HepG2 (cell line): ENCODE measurements around the gene DPP3. TPM values are rescaled to one million over a fixed set of nuclear protein-coding genes. Genes with fewer than 3 reads are reported as not detected.

Experiments
- AGO2 ChIP-seq: fragments of 200-400 bp; formaldehyde crosslinking; optimal IDR thresholded peaks from 2 replicates; pipeline ENCODE3; 2017; ENCODE audit warnings: mild to moderate bottlenecking, low read depth, low read length, moderate library complexity
- ETV6 ChIP-seq: sonication (generic); formaldehyde crosslinking; conservative IDR thresholded peaks from 2 replicates; pipeline ENCODE4 v1.4.0; 2020; ENCODE audit warnings: missing genetic modification reagents
- KDM3A ChIP-seq: IDR thresholded peaks from 2 replicates; pipeline ENCODE4 v1.6.1; 2018; ENCODE audit warnings: low read depth, missing compliant biosample characterization
- LBX2 ChIP-seq: sonication (generic); formaldehyde crosslinking; IDR thresholded peaks from 2 replicates; pipeline ENCODE4 v1.5.0; 2020; ENCODE audit warnings: missing genetic modification reagents, mild to moderate bottlenecking, borderline replicate concordance
- MAX ChIP-seq: IDR thresholded peaks from 2 replicates; pipeline ENCODE4 v1.6.1; 2012; ENCODE audit warnings: inconsistent platforms
- MTA1 ChIP-seq: sonication (generic); formaldehyde crosslinking; IDR thresholded peaks from 2 replicates; pipeline ENCODE4 v1.4.0; 2020; ENCODE audit warnings: missing genetic modification reagents, mild to moderate bottlenecking, borderline replicate concordance
- REPIN1 ChIP-seq: sonication (generic); formaldehyde crosslinking; IDR thresholded peaks from 2 replicates; pipeline ENCODE4 v1.8.0; 2022; ENCODE audit warnings: missing genetic modification reagents, low read depth, mild to moderate bottlenecking, borderline replicate concordance
- STAT5B ChIP-seq: sonication (generic); formaldehyde crosslinking; IDR thresholded peaks from 2 replicates; pipeline ENCODE4 v1.4.0; 2020; ENCODE audit warnings: missing genetic modification reagents
- XBP1 ChIP-seq: sonication (generic); formaldehyde crosslinking; IDR thresholded peaks from 2 replicates; pipeline ENCODE4 v1.5.0; 2020; ENCODE audit warnings: missing genetic modification reagents
- ZFP62 ChIP-seq: sonication (generic); formaldehyde crosslinking; IDR thresholded peaks from 2 replicates; pipeline ENCODE4 v1.4.0; 2020; ENCODE audit warnings: missing genetic modification reagents
- ZNF256 ChIP-seq: sonication (generic); formaldehyde crosslinking; conservative IDR thresholded peaks from 2 replicates; pipeline ENCODE4 v1.4.0; 2020; ENCODE audit warnings: missing genetic modification reagents
- ZNF329 ChIP-seq: sonication (generic); formaldehyde crosslinking; IDR thresholded peaks from 2 replicates; pipeline ENCODE4 v1.9.0; 2021; ENCODE audit warnings: low read depth, mild to moderate bottlenecking, missing genetic modification reagents
- ZNF33B ChIP-seq: sonication (generic); formaldehyde crosslinking; IDR thresholded peaks from 2 replicates; pipeline ENCODE4 v1.5.1; 2020; ENCODE audit warnings: mild to moderate bottlenecking, missing genetic modification reagents
- ZNF451 ChIP-seq: sonication (generic); formaldehyde crosslinking; IDR thresholded peaks from 2 replicates; pipeline ENCODE4 v1.5.0; 2020; ENCODE audit warnings: mild to moderate bottlenecking, missing genetic modification reagents
- ZNF567 ChIP-seq: sonication (generic); formaldehyde crosslinking; IDR thresholded peaks from 2 replicates; pipeline ENCODE4 v1.8.1; 2023; ENCODE audit warnings: mild to moderate bottlenecking, missing genetic modification reagents, borderline replicate concordance
- ZNF646 ChIP-seq: sonication (generic); formaldehyde crosslinking; IDR thresholded peaks from 2 replicates; pipeline ENCODE4 v1.9.0; 2021; ENCODE audit warnings: mild to moderate bottlenecking, missing genetic modification reagents
- ZNF709 ChIP-seq: sonication (generic); formaldehyde crosslinking; IDR thresholded peaks from 2 replicates; pipeline ENCODE4 v1.5.0; 2020; ENCODE audit warnings: mild to moderate bottlenecking, missing genetic modification reagents
- ZNF75D ChIP-seq: sonication (generic); formaldehyde crosslinking; IDR thresholded peaks from 2 replicates; pipeline ENCODE4 v1.8.1; 2023; ENCODE audit warnings: missing genetic modification reagents, mild to moderate bottlenecking, borderline replicate concordance
- polyA plus RNA-seq, 8 experiments: library from polyadenylated mRNA; depleted of rRNA in 3 of 8; stranded (reverse) in 7 of 8; unstranded in 1 of 8; fragments of >200 nt; fragmentation: Illumina TruSeq in 4 of 8; extraction: Trizol in 4 of 8; gene quantifications; 2 replicates each; pipeline versions ENCODE4 v1.2.1 to v1.2.3, GENCODE V29; 2011 to 2016; ENCODE audit warnings: low read depth in 4 of 8, missing spikeins in 1 of 8, mixed read lengths in 1 of 8; ENCODE audit not compliant: insufficient read depth in 1 of 8
- total RNA-seq, 5 experiments: library from RNA; depleted of rRNA; stranded (reverse); fragments of >200 nt; fragmentation: Illumina TruSeq; extraction: Trizol; gene quantifications; 2 replicates each; pipeline ENCODE4 v1.2.3, GENCODE V29; 2016; ENCODE audit warnings: low read depth in 1 of 5
- TF ChIP-seq, protein P1 (sequence below): sonication (generic); formaldehyde crosslinking; IDR thresholded peaks from 2 replicates; pipeline ENCODE4 v1.8.1; 2023; ENCODE audit warnings: mild to moderate bottlenecking, inconsistent platforms, moderate library complexity, missing genetic modification reagents, borderline replicate concordance
- TF ChIP-seq, protein P2 (sequence below): IDR thresholded peaks from 2 replicates; pipeline ENCODE4 v1.6.1; 2016; ENCODE audit warnings: missing biosample characterization, missing genetic modification reagents, low read depth

Gene DPP3
- total and polyA plus RNA-seq, 2 of the 13 experiments (the other 11 are each of a cell fraction or from before 2014, with no cell fraction given) = 38.4 to 59.8 TPM

- TF ChIP-seq ZNF75D (no peak), MAX (no peak), ZNF33B (CRISPR knock-in tag) (no peak; the same call in 1 of the 2 replicates), ZNF646 (CRISPR knock-in tag) (no peak), ZFP62 (no peak), ZNF709 (peak; percentile 56; the same call in 1 of the 2 replicates), ETV6 (CRISPR knock-in tag) (no peak), MTA1 (CRISPR knock-in tag) (peak; percentile 52; the same call in 1 of the 2 replicates), ZNF329 (CRISPR knock-in tag) (no peak), REPIN1 (CRISPR knock-in tag) (no peak), STAT5B (no peak), ZNF567 (CRISPR knock-in tag) (no peak), LBX2 (CRISPR knock-in tag) (no peak), XBP1 (CRISPR knock-in tag) (no peak), ZNF451 (no peak), KDM3A (CRISPR knock-in tag) (no peak), AGO2 (peak; percentile 73), ZNF256 (CRISPR knock-in tag) (no peak)
- TF ChIP-seq, protein P1, sequence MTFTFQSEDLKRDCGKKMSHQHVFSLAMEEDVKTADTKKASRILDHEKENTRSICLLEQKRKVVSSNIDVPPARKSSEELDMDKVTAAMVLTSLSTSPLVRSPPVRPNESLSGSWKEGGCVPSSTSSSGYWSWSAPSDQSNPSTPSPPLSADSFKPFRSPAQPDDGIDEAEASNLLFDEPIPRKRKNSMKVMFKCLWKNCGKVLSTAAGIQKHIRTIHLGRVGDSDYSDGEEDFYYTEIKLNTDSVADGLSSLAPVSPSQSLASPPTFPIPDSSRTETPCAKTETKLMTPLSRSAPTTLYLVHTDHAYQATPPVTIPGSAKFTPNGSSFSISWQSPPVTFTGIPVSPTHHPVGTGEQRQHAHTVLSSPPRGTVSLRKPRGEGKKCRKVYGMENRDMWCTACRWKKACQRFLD (CRISPR knock-in tag) = no peak
- TF ChIP-seq, protein P2, sequence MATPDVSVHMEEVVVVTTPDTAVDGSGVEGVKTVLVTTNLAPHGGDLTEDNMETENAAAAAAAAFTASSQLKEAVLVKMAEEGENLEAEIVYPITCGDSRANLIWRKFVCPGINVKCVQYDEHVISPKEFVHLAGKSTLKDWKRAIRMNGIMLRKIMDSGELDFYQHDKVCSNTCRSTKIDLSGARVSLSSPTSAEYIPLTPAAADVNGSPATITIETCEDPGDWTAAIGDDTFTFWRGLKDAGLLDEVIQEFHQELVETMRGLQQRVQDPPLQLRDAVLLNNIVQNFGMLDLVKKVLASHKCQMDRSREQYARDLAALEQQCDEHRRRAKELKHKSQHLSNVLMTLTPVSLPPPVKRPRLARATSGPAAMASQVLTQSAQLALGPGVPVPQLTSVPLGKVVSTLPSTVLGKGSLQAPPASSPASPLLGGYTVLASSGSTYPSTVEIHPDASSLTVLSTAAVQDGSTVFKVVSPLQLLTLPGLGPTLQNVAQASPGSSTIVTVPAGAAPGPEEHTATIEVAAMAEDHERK (CRISPR knock-in tag) = no peak
These were observed 679 bp upstream of the DPP3 start (continued) for GRCh38 chr11:66479394-66480116.
